GM13977 (cell line): ENCODE data around the gene PLEKHO2.
A peak's percentile ranks its signal among the peaks of the same experiment; 100 is the strongest.

ENCODE experiments used
- DNase-seq: peaks from one replicate; pipeline ENCODE4 v3.0.0; 2012; ENCODE audit warnings: low spot score
- CTCF ChIP-seq: IDR thresholded peaks from 2 replicates; pipeline ENCODE4 v1.5.1; 2012; ENCODE audit warnings: mild to moderate bottlenecking, control low read depth; ENCODE audit not compliant: insufficient read depth; ENCODE audit errors: extremely low read depth, missing control alignments
- in situ Hi-C: fragments of 300-500 bp; cut with MboI; formaldehyde crosslinking; loops from one replicate; pipeline ENCODE4 v1.12.0; 2022; ENCODE audit warnings: low sequenced_read_pairs, low pct_unique_long_range_greater_than_20kb, mixed read lengths, inconsistent platforms; ENCODE audit not compliant: unreplicated experiment

PLEKHO2 gene

GRCh38 chr15:64895285-64896065 lies 53.8 kb downstream of the PLEKHO2 start:
- in situ Hi-C loops = loop anchor here (10.0 kb wide), 1 partner anchor 51 kb away; the partner anchor contains the start of gene PLEKHO2
- DNase-seq = peak; percentile 59
- peak; percentile 36 for TF ChIP-seq CTCF

- in situ Hi-C loops = loop anchor here (10.0 kb wide), 1 partner anchor 52 kb away; the partner anchor contains the start of gene PLEKHO2
- no peak for TF ChIP-seq CTCF
- no peak for DNase-seq
Observed at GRCh38 chr15:64896371-64897069, 54.8 kb downstream of the PLEKHO2 start.

GRCh38 chr15:64897345-64897985 lies 55.8 kb downstream of the PLEKHO2 start:
- DNase-seq = no peak
- in situ Hi-C loops = loop anchor here (10.0 kb wide), 1 partner anchor 53 kb away; the partner anchor contains the start of gene PLEKHO2

GRCh38 chr15:64898406-64898805 lies 56.7 kb downstream of the PLEKHO2 start:
- no peak for DNase-seq
- in situ Hi-C loops = loop anchor here (10.0 kb wide), 1 partner anchor 54 kb away; the partner anchor contains the start of gene PLEKHO2
- no peak for TF ChIP-seq CTCF

More at GRCh38 chr15:64897345-64897985, 55.8 kb downstream of the PLEKHO2 start:
- TF ChIP-seq CTCF = no peak

- no peak for TF ChIP-seq CTCF
- in situ Hi-C loops = loop anchor here (10.0 kb wide), 1 partner anchor 166 kb away; no protein-coding TSS in a partner anchor
- no peak for DNase-seq
Observed at GRCh38 chr15:64901141-64901540, 59.4 kb downstream of the PLEKHO2 start.

- in situ Hi-C loops = loop anchor here (10.0 kb wide), 1 partner anchor 167 kb away; no protein-coding TSS in a partner anchor
- no peak for DNase-seq
- TF ChIP-seq CTCF = no peak
Observed at GRCh38 chr15:64901914-64902313, 60.2 kb downstream of the PLEKHO2 start.
